B cell (primary cell): Measurements from ENCODE around the gene RBMS3.

Experiments
- CTCF ChIP-seq: fragments of 200-600 bp; IDR thresholded peaks from one replicate; pipeline ENCODE4 v1.8.0; 2022; ENCODE audit warnings: antibody characterized with exemption, mild to moderate bottlenecking
- EZH2 ChIP-seq: IDR thresholded peaks from 2 replicates; pipeline ENCODE4 v1.6.1; 2012; ENCODE audit warnings: borderline replicate concordance, low read depth, mild to moderate bottlenecking, moderate library complexity, low read length; ENCODE audit not compliant: insufficient read depth, poor library complexity, severe bottlenecking

DNA sequence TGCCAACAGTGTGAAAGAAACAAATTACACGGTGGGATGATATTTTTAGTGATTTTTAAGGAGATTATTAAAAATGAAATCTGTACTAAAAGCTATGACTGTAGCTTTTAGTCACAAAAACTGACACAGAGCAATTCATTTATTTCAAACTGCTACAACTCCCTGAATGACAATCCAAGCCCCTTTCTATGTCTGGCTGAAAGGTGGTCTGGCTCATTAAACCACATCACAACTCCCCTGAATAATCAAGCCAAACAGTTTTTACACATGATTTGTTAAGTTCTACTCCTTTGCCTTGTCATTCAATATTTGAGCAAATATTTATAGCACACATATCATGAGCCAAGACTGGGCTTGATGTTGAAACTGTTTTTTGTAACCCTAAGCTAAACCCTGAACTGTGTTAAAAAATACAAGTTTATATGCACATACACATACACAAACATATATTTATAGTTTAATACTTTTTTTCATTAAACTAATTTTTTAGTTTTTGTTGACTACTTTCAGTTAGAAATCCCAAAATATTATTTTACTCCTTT lies 125.5 kb downstream of the RBMS3 start:
- TF ChIP-seq CTCF (no peak), EZH2 (no peak)
